ENCODE data around the gene ATP1A4.

DNA sequence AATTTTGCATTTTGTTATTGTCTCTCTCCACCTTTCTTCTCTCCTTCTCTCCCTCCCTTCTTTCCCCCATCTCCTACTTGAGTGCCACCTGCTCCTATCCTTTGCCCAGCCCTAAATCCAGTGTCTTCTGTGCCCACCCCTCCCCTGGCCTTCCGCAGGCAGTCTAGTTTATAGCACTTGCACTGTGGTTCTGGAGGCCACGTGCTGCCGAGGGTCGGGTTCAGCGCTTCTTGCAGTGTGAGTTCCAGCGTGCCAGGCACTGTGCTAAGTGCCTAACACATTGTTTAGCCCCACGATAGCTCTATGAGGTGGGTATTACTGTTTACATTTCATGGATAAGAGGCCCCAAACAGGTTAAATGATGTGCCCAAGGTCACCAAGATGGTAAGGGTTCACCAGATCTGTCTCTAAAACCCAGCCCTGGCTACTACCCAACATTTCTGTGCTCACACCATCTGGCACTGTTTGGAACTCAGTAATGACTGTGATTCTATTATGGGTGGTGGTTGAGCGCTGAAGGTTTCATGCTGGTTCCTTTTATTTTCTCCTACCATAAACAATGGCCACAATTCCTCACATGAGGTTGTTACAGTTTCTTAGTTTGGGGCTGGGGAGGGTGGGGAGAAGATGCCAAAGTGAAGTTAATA lies 14.1 kb upstream of the ATP1A4 start:
- TF ChIP-seq, protein P1, sequence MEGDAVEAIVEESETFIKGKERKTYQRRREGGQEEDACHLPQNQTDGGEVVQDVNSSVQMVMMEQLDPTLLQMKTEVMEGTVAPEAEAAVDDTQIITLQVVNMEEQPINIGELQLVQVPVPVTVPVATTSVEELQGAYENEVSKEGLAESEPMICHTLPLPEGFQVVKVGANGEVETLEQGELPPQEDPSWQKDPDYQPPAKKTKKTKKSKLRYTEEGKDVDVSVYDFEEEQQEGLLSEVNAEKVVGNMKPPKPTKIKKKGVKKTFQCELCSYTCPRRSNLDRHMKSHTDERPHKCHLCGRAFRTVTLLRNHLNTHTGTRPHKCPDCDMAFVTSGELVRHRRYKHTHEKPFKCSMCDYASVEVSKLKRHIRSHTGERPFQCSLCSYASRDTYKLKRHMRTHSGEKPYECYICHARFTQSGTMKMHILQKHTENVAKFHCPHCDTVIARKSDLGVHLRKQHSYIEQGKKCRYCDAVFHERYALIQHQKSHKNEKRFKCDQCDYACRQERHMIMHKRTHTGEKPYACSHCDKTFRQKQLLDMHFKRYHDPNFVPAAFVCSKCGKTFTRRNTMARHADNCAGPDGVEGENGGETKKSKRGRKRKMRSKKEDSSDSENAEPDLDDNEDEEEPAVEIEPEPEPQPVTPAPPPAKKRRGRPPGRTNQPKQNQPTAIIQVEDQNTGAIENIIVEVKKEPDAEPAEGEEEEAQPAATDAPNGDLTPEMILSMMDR (conservative IDR thresholded peaks at IDR 0.05 in 1 of 2, IDR thresholded peaks at IDR 0.05 in 1 of 2; ENCODE audit: low read depth in 1 of 2, low read length in 2 of 2): no peak
- TF ChIP-seq EZH2 (IDR thresholded peaks at IDR 0.05; ENCODE audit: low read length, missing control alignments): no peak

Measured in fibroblast of lung (primary cell).